Naive B cell (primary cell): Measurements from ENCODE around the gene PLEKHD1. TPM values are rescaled to one million over a fixed set of nuclear protein-coding genes. Genes with fewer than 3 reads are reported as not detected.
"Not testable (repeated sequence)": the region's sequence is repeated elsewhere in the genome, so short reads cannot be mapped to it uniquely, and the experiment has no call there.

Experiments
- ATAC-seq, 2 donors: fragments of 150-1000 bp; cut with Tn5 transposase; 2 replicates each; pipeline ENCODE4 v1.10.0; 2021; ENCODE audit warnings: low read depth in 2 of 2, mild to moderate bottlenecking in 2 of 2, moderate library complexity in 2 of 2
- DNase-seq: peaks from one replicate; pipeline ENCODE4 v3.0.0; 2022
- H3K27ac Mint-ChIP-seq, 6 donors: one replicate each; pipeline ENCODE4 v1.8.0; 2020 to 2022; ENCODE audit warnings: mild to moderate bottlenecking in 6 of 6, mixed read lengths in 6 of 6, moderate library complexity in 5 of 6, inconsistent platforms in 2 of 6
- H3K27me3 Mint-ChIP-seq, 3 donors: one replicate each; pipeline ENCODE4 v1.8.0; 2021 to 2022; ENCODE audit warnings: mixed read lengths in 3 of 3, mild to moderate bottlenecking in 1 of 3
- H3K36me3 Mint-ChIP-seq, 2 donors: one replicate each; pipeline ENCODE4 v1.8.0; 2020 to 2022; ENCODE audit warnings: mixed read lengths in 2 of 2, inconsistent platforms in 1 of 2, mild to moderate bottlenecking in 1 of 2
- H3K4me1 Mint-ChIP-seq, 3 donors: one replicate each; pipeline ENCODE4 v1.8.0; 2020 to 2022; ENCODE audit warnings: mixed read lengths in 3 of 3, inconsistent platforms in 1 of 3, mild to moderate bottlenecking in 1 of 3, moderate library complexity in 1 of 3
- H3K4me3 Mint-ChIP-seq, 8 donors: one replicate each; pipeline ENCODE4 v1.8.0; 2020 to 2022; ENCODE audit warnings: mild to moderate bottlenecking in 8 of 8, mixed read lengths in 8 of 8, moderate library complexity in 8 of 8, inconsistent platforms in 2 of 8
- H3K9me3 Mint-ChIP-seq, 7 donors: one replicate each; pipeline ENCODE4 v1.8.0; 2020 to 2022; ENCODE audit warnings: mixed read lengths in 7 of 7, mild to moderate bottlenecking in 5 of 7, inconsistent platforms in 2 of 7, moderate library complexity in 1 of 7
- polyA plus RNA-seq, 6 donors: library from polyadenylated mRNA; unstranded; fragments of 300-500 nt; fragmentation: Illumina TruSeq; gene quantifications; one replicate each; pipeline ENCODE4 v1.2.3, GENCODE V29; 2021; ENCODE audit warnings: low read depth in 6 of 6

PLEKHD1 gene
- polyA plus RNA-seq, 6 donors from 2014 or later: 0.07 to 0.11 TPM; not detected in 4

DNA sequence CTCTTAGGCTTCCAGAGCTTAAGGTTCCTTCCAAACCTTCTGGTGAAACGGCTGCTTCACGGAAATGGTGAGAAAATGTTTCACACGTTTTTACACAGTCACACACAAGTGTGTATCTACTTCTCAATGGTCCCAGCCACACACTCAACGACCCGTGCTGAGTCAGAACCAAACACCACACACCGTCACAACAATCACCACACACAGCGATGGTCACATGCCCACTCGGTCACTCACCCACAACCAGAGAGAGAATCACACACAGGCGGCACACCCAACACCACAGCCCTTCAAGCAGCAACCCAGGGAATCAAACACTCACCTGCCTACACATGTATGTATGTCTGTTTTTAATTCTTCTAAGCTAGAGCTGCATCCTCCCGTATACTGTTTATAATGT is 12.6 kb upstream of the PLEKHD1 start:
- Mint-ChIP-seq H3K9me3 (peaks cover 0 to 3% (median 0%) of the 10 kb centered on the region in 7 donors), H3K4me3 (no peak overlapping the region), H3K27ac (no peak overlapping the region), H3K27me3 (peaks cover 5 to 18% (median 9%) of the 10 kb centered on the region in 3 donors), H3K4me1 (peaks cover 0 to 4% (median 4%) of the 10 kb centered on the region in 3 donors), H3K36me3 (peaks cover 0 to 10% of the 10 kb centered on the region in 2 donors)
- no peak for ATAC-seq
- DNase-seq: no peak

DNA sequence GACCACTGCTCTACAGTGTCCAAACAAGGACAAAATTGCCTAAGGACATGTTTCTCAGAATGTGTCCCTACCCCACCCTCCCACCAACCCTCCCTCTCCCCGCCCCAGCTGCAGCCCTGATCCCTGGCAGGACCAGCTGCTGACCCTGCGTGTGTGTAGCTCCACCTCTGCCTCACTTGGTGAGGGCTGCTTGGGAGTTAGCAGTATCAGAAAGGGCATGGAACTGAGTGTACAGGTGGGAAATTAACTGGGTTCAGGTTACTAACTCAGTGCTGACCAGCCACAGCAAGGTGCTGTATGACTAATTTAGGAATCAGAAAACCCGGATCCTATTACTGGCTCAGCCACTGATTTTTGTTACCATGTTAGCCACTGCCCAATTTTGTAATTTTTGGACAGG is 11.3 kb upstream of the PLEKHD1 start:
- Mint-ChIP-seq H3K36me3 (peaks cover 0 to 10% of the 10 kb centered on the region in 2 donors), H3K27me3 (peaks cover 13 to 31% (median 17%) of the 10 kb centered on the region in 3 donors), H3K27ac (no peak overlapping the region), H3K4me3 (no peak overlapping the region), H3K4me1 (peaks cover 0 to 4% (median 4%) of the 10 kb centered on the region in 3 donors), H3K9me3 (peaks cover 0 to 3% (median 0%) of the 10 kb centered on the region in 7 donors)
- ATAC-seq (no peak), DNase-seq (no peak)

DNA sequence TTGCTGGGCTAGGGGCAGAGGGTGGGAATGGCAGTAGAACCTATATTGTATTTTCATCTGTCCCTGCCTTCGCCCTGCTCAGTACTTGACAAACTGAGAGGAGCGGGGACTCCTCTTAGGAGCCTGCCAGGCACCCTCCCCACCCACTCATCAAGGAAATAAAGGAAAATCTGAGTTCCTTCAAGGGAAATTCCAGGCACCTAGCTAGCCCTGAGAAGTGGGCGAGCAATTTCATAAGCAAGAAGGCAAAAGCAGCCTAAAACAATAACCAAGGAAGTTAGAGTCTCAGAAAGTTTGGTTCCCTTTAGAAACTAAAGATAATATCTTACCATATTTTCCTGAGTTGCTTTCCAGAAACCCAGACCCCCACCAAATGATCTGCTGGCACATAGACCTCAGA is 10.6 kb upstream of the PLEKHD1 start:
- H3K4me3 Mint-ChIP-seq: no peak overlapping the region
- H3K36me3 Mint-ChIP-seq: peaks cover 0 to 10% of the 10 kb centered on the region in 2 donors
- H3K27me3 Mint-ChIP-seq: peaks cover 17 to 37% (median 24%) of the 10 kb centered on the region in 3 donors
- no peak for DNase-seq
- H3K4me1 Mint-ChIP-seq: peaks cover 0 to 4% (median 4%) of the 10 kb centered on the region in 3 donors
- H3K27ac Mint-ChIP-seq: peak overlapping the region in 1 of 6 donors; percentile 20
- peaks cover 0 to 3% (median 0%) of the 10 kb centered on the region in 7 donors for H3K9me3 Mint-ChIP-seq
- ATAC-seq: no peak

DNA sequence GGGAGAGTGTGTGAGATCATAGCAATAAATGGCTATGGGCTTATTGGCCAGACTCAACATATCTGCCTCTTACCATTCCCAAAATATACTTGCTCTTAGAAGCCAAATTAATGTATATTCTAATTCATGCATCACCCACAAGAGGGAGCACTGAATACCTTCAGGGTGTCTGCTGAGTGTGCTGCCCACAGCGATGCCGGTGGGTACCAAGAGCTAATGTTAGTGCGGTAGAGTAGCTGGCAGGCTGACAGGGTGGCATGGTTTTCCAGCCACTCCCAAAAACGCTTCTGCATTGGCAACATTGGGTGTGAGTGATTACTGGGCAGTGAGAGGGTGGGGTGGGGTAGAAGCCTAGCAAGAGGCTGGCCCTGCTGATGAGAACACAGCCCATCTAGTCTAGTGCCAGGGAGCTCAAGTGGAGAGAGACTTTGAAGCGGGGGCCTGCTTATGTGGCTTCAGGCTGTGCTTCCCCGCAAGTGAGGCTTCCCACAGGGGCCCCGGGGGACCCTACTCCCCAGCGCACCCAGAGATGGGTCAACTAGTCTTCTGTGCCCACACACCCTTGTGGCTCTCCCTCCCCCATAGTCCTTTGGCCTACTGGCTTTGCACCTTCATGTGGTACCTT is 9.2 kb upstream of the PLEKHD1 start:
- DNase-seq (no peak), ATAC-seq (no peak)
- Mint-ChIP-seq H3K9me3 (peaks cover 0 to 3% (median 0%) of the 10 kb centered on the region in 7 donors), H3K4me1 (peaks cover 0 to 4% (median 4%) of the 10 kb centered on the region in 3 donors), H3K36me3 (peaks cover 0 to 10% of the 10 kb centered on the region in 2 donors), H3K27me3 (peaks cover 21 to 48% (median 36%) of the 10 kb centered on the region in 3 donors), H3K4me3 (no peak overlapping the region), H3K27ac (no peak overlapping the region)

DNA sequence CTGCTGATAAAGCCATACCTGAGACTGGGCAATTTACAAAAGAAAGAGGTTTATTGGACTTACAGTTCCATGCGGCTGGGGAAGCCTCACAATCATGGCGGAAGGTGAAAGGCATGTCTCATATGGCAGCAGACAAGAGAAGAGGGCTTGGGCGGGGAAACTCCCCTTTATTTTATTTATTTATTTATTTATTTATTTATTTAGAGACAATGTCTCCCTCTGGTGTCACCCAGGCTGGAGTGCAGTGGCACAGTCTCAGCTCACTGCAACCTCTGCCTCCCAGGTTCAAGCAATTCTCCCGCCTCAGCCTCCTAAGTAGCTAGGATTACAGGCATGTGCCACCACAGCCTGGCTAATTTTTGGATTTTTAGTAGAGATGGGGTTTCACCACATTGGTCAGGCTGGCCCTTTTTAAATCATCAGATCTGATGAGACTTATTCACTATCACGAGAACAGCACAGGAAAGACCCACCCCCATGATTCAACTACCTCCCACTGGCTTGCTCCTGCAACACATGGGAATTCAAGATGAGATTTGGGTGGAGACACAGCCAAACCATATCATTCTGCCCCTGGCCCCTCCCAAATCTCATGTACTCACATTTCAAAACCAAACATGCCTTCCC is 7.6 kb upstream of the PLEKHD1 start:
- Mint-ChIP-seq H3K27me3 (peaks cover 26 to 48% (median 36%) of the 10 kb centered on the region in 3 donors), H3K27ac (peak overlapping the region in 1 of 6 donors; percentile 75)
- not testable (repeated sequence) for H3K4me3 Mint-ChIP-seq, DNase-seq, H3K36me3 Mint-ChIP-seq, H3K4me1 Mint-ChIP-seq, H3K9me3 Mint-ChIP-seq, ATAC-seq

DNA sequence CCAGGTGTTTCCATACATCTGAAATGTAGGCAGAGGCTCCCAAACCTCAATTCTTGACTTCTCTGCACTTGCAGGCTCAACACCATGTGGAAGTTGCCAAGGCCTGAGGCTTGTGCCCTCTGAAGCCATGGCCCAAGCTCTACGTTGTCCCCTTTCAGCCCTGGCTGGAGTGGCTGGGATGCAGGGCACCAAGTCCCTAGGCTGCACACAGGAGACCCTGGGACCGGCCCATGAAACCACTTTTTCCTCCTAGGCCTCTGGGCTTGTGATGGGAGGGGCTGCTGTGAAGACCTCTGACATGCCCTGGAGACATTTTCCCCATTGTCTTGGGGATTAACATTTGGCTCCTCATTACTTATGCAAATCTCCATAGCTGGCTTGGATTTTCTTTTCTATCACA is 6.5 kb upstream of the PLEKHD1 start:
- not testable (repeated sequence) for DNase-seq, H3K27ac Mint-ChIP-seq, ATAC-seq, H3K4me3 Mint-ChIP-seq, H3K9me3 Mint-ChIP-seq, H3K36me3 Mint-ChIP-seq
- H3K4me1 Mint-ChIP-seq: peaks cover 5 to 16% (median 15%) of the 10 kb centered on the region in 3 donors
- peaks cover 31 to 58% (median 46%) of the 10 kb centered on the region in 3 donors for H3K27me3 Mint-ChIP-seq

DNA sequence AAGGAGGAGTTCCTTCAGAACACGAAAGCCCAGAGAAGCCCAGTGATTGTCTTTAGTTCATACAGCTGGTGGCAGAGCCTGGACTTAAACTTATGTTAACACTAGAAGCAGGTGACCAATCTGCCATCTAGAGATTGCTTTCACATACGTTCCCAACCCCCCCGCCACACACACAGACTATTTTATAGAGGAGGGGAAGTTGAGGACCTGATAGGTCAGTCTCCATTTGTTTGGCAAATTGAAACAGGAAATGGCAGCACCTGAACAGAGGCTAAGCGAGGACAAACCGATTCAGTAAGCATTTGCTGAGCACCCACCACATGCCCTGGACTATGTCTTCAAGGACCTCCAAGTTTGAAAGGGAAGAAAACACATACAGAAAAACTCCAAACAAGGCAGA is 4.8 kb upstream of the PLEKHD1 start:
- no peak for ATAC-seq
- DNase-seq: no peak
- Mint-ChIP-seq H3K36me3 (no peaks in the 10 kb centered on the region), H3K9me3 (peaks cover 0 to 3% (median 0%) of the 10 kb centered on the region in 7 donors), H3K27ac (peak overlapping the region in 1 of 6 donors; percentile 73), H3K4me3 (no peak overlapping the region), H3K27me3 (peaks cover 41 to 63% (median 53%) of the 10 kb centered on the region in 3 donors), H3K4me1 (peaks cover 7 to 25% (median 22%) of the 10 kb centered on the region in 3 donors)

DNA sequence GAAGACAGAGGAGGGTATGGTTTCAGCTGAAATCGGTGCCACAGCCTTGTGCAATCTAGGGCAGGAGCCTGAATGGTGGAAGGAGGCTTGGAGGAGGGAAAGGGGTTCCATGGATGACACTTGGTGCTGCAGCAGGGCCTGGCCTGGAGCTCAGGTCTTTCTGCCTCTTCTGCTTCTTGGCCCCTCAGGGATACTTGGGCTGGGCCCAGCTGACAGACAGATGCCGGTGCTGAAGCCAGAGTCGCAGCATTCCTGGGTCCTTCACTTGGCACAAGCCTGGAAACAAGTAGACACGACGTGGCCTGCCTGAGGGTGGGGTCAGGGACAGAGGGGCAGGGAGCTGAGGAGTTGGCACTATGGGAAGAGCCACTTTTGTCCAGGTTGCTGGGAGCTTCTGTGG is 4.4 kb upstream of the PLEKHD1 start:
- ATAC-seq (no peak), DNase-seq (no peak)
- H3K36me3 Mint-ChIP-seq: no peaks in the 10 kb centered on the region
- peaks cover 0 to 3% (median 0%) of the 10 kb centered on the region in 7 donors for H3K9me3 Mint-ChIP-seq
- no peak overlapping the region for H3K4me3 Mint-ChIP-seq
- H3K4me1 Mint-ChIP-seq: peaks cover 7 to 25% (median 20%) of the 10 kb centered on the region in 3 donors
- H3K27me3 Mint-ChIP-seq: peaks cover 39 to 62% (median 54%) of the 10 kb centered on the region in 3 donors
- H3K27ac Mint-ChIP-seq: no peak overlapping the region

DNA sequence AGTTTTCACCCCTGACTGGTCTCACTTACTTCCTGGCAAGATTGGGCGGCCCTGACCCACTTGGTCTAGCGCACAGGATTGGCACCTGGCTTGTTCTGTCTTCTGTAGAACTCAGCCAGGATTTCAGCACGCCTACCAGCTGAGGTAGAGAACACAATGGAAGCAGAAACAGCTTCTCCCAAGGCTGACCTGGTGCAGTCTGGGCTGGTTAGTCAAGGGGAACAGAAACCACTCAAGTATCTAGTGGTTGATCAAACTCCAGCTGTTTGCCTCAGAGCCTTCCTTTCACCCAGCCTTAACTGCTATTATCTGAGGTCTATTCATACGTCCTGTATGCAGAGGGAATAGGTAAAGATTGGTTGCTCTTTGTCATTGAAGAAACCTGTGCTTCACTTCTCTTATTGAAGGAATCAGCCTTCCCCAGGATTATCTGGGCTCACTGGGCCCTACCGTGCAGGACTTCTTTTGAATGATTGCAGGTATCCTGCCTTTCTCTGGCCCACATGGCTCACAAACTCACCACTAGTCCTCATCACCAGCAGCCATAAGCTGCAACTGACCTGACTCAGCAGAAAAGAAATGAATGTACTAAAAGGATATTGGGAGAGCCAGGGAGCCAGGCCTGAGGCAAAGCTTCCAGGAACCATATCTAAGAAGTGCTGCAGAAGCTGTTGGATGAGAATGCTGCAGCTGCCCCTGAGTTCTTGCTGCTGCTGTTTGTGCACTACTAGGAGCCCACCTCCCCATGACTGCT is 2.5 kb upstream of the PLEKHD1 start:
- H3K36me3 Mint-ChIP-seq: no peaks in the 10 kb centered on the region
- no peak overlapping the region for H3K27ac Mint-ChIP-seq
- peaks cover 7 to 22% (median 18%) of the 10 kb centered on the region in 3 donors for H3K4me1 Mint-ChIP-seq
- peaks cover 50 to 73% (median 63%) of the 10 kb centered on the region in 3 donors for H3K27me3 Mint-ChIP-seq
- peaks cover 0 to 2% (median 0%) of the 10 kb centered on the region in 7 donors for H3K9me3 Mint-ChIP-seq
- DNase-seq (no peak), ATAC-seq (peak; percentile 54 to 71)
- H3K4me3 Mint-ChIP-seq: peak overlapping the region in 1 of 8 donors; percentile 69

DNA sequence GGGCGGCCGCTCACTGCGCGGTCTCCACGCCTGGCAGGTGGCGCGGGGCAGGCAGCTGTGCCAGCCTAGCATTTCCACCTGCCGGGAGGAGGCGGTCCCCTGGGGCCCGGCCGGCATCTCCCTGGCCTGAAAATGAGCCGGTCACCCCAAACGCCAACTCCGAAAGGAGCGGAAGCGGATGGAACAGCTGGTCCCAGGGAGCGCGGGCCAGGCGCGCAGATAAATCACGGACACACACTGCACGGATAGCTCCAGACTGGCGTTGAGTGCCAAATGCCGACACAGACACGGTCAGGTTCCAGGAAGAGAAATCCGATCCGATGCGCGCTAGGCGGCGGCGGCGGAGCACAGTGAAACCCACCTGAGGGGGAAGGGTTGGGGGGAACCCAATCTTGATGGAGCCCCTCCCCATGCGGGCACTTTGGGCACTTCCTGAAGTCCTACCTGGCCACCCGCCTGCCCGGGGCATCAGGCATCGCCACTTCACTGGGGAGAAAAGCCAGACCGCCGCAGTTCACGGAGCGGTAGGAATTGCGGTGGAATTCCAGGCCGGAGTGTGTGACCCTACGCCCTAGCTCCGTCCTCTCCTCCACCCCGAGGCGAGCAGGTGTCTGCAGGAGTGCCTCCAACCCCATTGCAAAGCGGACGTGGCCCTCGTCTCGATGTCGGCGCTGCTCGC is 624 bp upstream of the PLEKHD1 start:
- Mint-ChIP-seq H3K9me3 (peaks cover 0 to 2% (median 0%) of the 10 kb centered on the region in 7 donors), H3K4me3 (peak overlapping the region in 6 of 8 donors; percentile 40 to 70 (median 50)), H3K4me1 (peaks cover 7 to 22% (median 18%) of the 10 kb centered on the region in 3 donors), H3K27ac (no peak overlapping the region), H3K36me3 (no peaks in the 10 kb centered on the region), H3K27me3 (peaks cover 46 to 71% (median 59%) of the 10 kb centered on the region in 3 donors)
- ATAC-seq (no peak), DNase-seq (no peak)

DNA sequence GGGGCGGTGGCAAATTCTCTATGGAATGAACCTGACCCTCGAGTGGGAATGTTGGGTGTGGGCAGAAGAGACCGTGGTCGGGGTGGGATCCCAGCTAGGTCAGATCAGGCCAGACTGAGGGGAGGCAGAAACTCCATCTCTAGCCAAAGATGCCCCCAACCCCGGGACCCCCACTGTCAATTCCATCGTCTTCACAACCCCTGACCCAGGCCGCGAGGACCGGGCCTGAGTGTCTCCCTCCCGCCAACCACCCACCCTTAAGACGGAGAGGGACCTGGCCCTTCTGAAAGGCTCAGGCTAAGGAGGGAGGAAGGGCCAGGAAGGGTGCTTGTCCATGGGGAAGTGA is 760 bp downstream of the PLEKHD1 start:
- DNase-seq: no peak
- no peak overlapping the region for H3K27ac Mint-ChIP-seq
- peak overlapping the region in 2 of 8 donors; percentile 20 to 33 for H3K4me3 Mint-ChIP-seq
- no peak for ATAC-seq
- peaks cover 7 to 22% (median 18%) of the 10 kb centered on the region in 3 donors for H3K4me1 Mint-ChIP-seq
- H3K36me3 Mint-ChIP-seq: no peaks in the 10 kb centered on the region
- peaks cover 0 to 2% (median 0%) of the 10 kb centered on the region in 7 donors for H3K9me3 Mint-ChIP-seq
- peaks cover 45 to 62% (median 46%) of the 10 kb centered on the region in 3 donors for H3K27me3 Mint-ChIP-seq

DNA sequence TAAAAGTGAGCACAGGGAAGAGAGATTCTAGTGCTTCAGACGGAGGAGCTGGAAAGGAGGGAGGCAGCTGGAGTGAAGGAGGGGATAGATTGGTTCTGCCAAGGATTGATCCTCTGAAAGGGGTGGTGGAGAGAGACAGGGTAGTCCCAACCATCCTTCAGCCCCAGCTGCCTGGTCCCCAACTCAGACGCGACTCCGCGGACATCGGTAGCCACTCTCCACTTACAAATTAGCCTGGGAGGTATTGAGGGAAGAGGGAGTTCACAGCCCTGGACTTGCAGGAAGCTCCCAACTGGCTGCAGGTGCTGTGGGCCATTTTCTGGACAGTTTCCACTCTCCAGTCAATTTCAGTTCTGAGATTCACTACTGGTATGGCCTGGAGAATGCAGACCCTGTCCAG is 1.2 kb downstream of the PLEKHD1 start:
- H3K27me3 Mint-ChIP-seq: peaks cover 45 to 62% (median 46%) of the 10 kb centered on the region in 3 donors
- peaks cover 7 to 22% (median 18%) of the 10 kb centered on the region in 3 donors for H3K4me1 Mint-ChIP-seq
- ATAC-seq (no peak), DNase-seq (no peak)
- H3K27ac Mint-ChIP-seq: no peak overlapping the region
- H3K4me3 Mint-ChIP-seq: peak overlapping the region in 1 of 8 donors; percentile 5
- no peaks in the 10 kb centered on the region for H3K36me3 Mint-ChIP-seq
- peaks cover 0 to 2% (median 0%) of the 10 kb centered on the region in 7 donors for H3K9me3 Mint-ChIP-seq

DNA sequence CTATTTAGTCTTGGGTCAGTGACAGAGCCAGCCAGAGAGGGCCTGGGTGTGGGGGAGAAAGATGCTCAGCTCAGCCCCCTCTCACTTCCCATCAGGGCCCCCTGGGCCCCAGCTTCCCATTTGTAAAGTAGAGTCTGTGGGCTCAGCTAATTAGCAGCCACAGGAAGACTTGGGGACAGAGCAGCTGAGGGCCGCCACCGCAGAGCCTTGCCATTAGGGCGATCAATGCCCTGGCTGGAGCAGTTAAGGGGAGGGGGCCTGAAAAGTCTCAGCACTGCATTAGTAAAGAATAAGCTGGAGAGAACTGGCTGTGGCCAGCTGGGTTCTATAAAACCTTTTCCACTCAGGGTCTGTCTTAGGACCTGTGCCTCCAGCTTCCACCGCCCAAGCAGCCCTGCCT is 2.7 kb downstream of the PLEKHD1 start:
- H3K36me3 Mint-ChIP-seq: no peaks in the 10 kb centered on the region
- DNase-seq (no peak), ATAC-seq (no peak)
- H3K4me1 Mint-ChIP-seq: peaks cover 7 to 16% (median 12%) of the 10 kb centered on the region in 3 donors
- H3K27me3 Mint-ChIP-seq: peaks cover 48 to 65% (median 48%) of the 10 kb centered on the region in 3 donors
- no peak overlapping the region for H3K27ac Mint-ChIP-seq
- H3K4me3 Mint-ChIP-seq: peak overlapping the region in 1 of 8 donors; percentile 7
- H3K9me3 Mint-ChIP-seq: peaks cover 0 to 2% (median 0%) of the 10 kb centered on the region in 7 donors
